Fibroblast of the conjunctiva (primary cell): ENCODE results near the gene INPP4A.

Experiments used
- DNase-seq: peaks from one replicate; pipeline ENCODE4 v3.0.0-alpha.2; 2010; ENCODE audit warnings: low read depth

INPP4A gene

DNA sequence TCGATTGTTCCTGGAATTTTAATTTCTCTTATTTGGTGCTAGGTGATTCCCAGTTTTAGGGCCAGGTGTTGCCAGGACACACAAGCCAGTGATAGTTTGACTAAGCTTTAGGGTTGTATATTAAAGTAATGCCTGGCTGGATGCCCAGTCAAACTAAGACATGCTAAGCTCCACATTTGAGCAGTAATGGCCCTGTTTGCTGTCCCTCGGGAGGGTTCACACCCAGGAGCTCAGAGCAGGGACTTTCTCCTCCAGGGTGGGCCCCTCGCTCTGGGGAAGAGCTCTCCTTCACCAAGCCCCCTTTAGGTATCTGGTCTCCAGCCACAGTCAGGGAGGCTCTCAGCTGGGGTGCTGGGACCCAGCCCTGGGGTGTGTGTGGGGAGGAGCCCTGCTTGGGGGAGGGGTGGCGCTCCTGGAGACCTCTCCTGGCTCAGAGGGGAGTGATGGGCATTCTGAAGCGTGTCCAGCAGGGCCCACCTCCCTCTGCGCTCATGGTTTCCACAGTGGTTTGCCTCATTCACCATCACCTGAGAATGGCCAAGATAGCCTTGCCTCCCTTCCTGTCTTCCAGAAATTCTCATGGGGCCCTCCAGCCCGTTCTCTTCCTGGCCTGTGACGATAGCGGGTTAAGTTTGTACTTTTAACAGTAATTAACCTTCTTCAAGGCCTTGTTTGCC, 31.7 kb downstream of the INPP4A start:
- no peak for DNase-seq

DNA sequence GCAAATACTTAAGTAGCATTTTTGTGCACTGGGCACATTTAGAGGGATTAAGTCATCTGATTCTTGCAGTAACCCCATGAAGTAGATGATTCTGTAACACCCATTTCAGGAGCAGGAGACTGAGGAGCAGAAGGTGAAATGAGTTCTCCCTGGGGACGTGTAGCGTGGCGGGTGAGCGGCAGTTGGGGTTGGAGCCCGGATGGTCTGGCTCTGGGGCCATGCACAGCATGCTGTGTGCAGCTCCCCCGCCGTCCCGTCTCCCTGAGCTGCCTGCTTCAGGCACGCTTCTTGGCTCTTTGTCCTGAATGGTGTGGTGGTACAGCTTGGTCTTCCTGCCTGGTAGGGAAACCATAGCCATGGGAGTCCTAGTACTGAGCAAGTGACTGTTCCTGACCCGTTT, 32.4 kb downstream of the INPP4A start:
- no peak for DNase-seq

DNA sequence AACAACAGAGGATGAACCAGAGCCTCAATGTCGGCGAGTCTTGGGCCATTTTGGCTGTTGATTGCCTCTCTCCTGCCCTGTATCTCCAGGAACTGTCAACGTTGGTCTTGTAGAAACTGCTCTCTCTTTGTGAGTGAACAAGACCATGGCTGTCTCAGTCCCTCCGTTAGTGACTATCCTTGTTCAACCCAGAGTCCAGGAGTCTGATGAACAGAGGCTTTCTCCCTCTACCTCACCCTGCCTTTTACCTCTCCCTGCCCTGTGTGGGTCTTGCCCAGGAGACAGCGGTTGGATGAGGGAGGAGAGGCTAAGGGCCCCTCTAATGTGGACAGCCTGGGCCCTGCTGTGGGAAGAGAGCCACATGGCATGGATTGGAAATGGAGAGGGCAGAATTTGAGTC, 32.8 kb downstream of the INPP4A start:
- DNase-seq = no peak

DNA sequence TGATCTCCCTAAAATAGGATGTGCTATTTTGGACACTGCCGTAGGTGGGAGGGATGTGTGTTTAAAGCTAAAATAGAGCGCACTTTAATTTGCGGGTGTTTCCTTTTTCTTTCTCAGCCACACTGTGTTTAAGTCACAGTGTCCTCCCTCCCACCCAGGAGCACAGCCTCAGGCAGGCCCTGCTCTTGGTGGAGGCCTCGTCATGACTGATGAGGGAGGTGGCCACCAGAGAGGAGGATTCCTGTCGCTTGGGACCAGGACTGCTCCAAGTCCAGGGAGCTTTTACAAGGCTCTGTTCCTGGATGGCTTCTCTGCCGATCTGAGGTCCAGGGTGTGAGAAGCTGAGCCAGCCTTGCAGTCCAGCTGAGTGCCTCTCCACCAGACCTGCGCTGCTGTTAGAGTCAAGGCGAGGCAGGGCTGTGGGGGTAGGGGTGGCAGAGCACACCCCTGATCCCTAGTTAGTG, 33.5 kb downstream of the INPP4A start:
- DNase-seq = no peak

DNA sequence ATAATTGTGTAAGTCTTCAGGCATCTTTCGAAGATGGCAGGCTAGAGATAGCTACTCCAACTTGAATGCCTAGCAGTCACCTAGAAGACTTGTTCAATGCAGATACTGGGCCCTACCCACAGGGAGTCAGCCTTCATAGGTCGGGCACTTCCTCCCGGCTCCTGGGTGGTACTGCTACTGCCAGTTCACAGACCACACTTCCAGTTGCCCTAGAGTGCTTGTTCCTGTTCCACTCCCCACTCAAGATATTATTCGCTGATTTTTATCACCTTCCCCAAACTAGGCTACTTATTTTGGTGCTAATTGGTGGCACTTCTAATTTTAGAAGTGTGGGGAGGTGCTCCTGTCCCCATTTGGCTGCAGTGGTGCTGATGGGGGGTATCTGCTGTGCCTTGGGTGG, 34.2 kb downstream of the INPP4A start:
- DNase-seq = no peak

DNA sequence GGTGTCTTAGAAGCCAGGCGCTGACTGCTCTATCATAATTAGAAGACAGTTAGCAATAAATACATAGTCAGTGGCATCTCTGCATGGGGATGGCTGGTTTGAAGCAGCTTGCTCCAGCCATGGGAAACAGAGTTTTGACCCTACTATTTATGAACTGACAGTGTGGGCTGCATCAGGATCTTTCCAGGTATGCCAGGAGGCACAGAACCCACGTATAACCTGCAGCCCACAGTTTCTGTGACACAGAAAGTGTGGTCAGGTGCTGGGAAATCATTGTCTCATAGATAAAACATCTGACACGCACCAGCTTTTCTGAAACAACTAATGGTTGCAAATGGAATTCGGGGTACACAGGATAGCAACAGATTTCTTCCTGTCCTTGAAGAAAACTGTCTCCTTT, 34.7 kb downstream of the INPP4A start:
- DNase-seq = no peak

DNA sequence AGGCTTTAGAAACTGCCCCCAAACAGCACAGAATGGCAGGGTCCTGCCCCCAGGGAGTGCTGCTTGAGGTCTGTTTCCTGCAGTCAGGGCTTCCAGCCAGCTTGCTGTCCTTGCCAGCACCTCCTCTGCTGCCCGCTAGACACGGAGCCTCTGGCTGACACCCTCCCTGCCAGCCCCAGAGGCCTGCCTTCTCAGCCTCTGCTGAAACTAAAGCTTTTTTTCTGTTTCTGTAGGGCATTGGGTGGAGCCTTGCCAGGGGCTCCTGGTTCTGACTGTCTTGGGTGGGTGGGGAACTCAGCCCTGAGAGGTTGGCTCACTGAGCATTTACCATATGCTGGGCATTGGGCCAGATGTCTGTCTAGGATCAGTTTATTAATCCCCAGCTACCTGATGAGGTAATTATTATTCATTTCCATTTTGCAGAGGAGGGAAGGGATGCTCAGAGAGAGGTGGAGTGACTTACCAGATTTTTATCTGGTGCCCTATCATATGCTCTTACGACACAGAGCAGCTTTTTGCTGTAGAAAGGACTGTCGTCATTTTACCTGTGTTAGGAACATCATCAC, 35.4 kb downstream of the INPP4A start:
- DNase-seq = peak; percentile 23

DNA sequence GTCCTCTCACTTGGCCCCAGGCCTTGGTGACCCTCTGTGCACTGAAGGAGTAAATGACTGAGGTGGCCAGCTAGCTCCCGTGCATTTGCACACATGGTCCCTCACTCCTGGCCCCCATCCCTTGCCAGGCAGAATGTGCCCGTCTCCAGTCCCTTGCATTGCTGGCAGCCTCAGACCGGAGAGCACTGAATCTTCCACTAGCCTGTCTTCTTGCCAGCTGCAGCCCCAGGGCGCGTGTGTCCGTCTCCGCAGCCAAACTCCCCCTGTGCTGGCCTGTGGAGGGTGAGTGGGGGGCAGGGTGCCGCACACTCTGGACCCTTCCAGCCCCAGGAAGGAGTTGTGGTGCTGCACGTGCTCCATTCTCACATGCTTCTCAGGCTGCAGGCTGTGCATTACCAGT, 35.9 kb downstream of the INPP4A start:
- DNase-seq = no peak

DNA sequence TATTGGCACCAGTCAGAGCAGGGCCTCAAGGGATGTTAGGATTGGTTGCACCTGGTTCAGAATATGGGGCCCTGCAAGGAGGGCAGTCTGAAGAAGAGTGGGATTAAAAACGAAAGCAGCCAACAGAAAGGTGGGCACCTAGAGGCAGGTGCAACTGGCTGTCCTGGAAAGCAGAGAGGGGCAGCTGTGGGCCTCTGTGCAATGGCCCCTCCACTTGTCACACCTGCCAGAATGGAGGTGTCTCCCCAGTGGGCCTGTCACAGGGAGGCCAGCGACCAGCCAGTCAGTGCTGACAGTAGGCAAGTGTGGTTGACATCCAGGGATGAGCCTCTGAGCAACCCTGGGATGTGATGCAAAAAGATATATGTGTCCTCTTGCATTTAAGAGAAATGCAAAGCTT, 37.7 kb downstream of the INPP4A start:
- no peak for DNase-seq

DNA sequence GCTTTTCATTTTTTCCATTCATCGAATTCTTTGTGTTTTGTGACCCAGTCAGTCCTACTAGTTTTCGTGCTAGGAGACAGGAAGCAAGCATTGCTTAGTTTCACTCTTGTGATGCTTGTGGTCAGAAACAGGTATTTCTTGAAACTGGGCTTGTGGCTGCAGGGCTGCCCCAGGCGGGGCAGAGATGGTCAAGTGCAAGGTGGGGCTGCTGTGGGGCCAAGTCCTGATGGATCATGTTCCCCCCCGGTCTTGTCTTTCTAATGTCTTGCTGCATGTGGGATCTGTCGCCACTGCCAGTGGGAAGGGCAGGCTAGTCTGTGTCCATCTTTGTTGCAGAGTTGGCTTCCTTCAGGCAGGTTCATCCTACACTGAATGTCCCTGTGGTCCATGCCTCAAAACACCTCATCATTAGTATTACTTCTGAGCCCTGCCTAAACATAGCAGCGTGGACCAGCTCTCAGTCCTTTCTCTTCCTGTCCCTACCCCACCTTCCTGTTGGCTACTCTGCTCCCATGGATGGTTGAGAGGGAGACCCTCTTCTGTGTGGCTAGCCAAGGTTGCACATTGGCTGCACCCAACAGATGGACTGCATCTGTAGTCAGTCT, 38.7 kb downstream of the INPP4A start:
- no peak for DNase-seq

DNA sequence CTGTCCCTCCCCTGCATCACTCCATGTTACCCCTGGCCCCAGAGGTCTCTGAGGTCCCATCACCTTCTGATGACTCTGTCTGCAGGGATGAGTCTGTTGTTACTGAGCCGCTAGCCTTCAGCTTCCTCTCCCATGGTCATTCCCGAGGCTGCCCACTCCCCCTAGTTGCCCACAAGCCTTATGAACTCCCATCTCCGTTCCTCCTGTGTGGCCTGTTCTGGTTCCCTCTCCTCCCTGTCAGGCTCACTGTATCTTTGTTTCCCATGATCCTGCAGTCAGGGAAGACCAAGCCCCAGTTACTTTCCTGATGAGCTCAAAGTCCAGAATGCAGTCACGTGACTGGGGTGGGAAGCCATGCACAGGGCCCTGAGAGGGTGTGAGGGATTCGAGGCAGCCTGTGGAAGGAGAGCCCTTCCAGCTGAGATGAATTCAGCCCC, 39.5 kb downstream of the INPP4A start:
- DNase-seq = no peak

DNA sequence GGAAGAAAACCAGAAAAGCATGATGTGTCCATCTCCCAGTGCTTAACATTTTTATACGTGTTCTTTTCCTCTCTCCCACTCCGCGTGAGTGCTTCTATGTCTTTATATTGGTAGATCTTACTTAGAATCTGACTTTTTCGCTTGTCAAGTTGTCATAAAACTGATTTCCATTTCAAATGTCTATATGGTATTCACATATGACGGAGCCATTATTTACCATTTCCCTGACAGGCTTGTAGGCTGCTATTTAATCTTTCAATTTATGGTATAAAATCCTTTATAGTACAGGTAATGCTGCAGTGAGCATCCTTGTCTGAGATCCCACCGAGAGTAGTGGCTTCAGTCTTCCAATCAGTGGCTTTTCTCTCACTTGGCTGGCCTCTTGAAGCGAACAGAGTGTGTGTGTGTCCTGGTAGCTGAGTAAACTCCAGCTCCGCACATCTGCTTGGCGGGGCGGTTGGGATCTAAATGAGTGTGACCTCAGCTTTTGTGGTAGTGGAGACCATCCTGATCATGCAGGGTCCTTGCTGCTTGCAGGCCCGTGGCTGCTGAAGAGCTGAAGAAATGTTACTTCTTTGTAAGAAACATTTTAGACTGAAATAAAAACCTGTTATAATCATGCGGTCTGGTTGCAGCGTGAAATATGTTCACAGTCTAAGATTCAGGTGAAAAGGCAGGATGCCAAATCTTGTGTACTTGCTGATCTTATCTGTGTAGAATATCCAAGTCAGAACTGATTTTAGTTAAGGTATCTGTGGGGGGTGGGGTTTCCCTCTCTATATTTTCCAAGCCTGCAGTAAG, 40.2 kb downstream of the INPP4A start:
- no peak for DNase-seq

DNA sequence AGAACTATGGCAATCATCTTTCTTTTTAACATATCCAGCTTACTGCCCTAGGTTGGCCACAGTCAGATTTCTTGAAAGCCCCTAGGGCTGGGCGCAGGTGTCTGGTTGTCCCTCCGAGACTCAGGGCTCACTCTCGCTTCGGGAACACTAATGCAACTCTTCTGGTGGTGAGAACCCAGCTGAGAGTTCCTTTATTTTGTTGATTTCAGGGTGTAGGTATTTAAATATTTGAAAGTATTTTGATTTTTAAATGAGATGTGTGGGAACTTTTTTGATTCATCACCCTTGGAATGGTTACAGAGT, 40.7 kb downstream of the INPP4A start:
- no peak for DNase-seq

DNA sequence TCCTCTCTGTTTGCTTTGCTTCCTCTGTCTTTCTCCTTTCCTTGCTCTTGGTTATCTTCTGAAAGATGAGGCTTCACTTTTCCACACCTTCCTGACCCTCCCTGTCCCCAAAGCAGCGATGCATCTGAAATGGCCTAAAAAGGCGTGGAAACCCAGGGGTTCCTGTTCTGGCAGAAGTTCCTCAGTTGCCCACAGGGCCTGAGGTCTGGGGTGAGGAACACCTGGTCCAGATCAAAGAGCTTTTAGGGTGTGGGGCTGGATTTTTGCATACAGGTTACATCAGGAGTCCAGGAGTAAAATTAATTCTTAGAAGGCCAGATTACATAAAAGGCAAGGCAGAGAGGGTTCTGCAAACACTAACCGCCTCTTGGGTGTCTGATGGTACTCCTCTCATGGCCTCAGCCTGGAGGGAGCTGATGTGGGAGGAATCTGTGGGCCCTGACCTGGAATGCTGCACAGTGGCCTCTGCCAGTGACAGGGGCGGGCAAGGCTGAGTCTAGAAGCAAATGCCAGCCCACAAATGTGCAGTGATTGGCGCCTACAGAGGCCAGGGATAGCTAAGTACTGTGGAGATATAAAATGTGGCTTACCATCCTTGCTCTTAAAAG, 41.8 kb downstream of the INPP4A start:
- no peak for DNase-seq

DNA sequence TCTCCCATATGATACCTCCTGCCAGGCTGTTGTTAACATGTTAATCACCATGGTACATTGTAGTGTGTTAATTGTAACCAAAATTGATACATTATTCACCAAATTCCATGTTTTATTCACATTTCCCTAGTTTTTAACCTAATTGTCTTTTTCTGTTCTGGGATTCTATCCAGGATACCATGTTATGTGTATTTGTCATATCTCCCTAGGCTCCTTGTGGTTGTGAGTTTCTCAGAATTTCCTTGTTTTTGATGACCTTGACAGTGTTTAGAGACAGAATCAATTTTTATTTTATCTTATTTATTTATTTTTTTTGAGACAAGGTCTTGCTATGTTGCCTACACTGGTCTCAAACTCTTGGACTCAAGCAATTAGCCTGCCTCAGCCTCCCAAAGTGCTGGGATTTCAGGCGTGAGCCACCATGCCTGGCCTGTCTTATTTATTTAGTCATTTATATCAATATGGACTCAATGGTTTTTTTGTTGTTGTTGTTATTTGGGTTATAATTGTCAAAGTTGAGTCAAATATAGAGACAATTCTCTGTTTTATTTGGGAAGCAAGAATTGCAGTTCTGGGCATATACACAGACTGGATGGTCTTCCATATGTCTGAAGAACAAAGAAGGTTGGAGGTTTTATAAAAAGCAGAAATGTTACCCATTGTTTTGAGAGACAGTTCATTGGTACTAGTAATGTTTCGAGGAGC, 42.6 kb downstream of the INPP4A start:
- no peak for DNase-seq

DNA sequence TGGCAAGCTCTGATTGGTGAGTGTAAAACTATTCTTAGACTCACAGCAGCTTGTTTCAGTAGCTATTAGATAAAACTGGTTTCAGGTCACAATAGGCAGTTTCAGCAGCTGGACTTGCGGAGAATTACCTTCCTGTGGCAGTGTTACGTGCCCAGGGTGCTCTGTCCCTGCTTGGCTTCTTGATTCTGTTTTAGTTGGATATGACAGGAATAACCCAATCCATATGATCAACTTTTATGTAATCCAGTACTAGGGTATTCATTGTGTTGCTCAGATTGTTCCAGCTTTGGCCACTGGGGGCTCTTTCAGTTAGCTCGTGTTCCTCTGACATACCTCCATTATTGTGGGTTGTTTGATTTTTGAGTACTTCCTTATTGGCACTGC, 43.1 kb downstream of the INPP4A start:
- no peak for DNase-seq

DNA sequence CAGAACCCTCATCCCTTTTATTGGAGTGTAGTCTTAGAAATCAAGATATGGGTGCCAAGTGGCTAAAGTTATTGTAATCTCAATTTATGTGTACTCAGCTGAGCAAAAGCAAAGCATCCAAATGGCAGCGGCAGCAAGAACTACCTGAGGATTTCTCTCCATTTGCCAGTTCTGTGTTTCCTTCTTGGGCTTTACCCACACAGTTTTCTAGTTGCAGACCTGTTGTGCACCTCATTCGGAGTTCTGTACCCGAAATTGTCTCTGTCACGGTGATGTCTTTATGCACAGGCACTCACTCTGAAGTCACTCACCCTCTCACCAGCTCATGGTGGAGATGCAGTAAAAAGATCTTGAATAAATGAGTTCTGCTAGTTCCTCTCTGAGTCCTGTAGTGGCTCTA, 43.6 kb downstream of the INPP4A start:
- DNase-seq = no peak

DNA sequence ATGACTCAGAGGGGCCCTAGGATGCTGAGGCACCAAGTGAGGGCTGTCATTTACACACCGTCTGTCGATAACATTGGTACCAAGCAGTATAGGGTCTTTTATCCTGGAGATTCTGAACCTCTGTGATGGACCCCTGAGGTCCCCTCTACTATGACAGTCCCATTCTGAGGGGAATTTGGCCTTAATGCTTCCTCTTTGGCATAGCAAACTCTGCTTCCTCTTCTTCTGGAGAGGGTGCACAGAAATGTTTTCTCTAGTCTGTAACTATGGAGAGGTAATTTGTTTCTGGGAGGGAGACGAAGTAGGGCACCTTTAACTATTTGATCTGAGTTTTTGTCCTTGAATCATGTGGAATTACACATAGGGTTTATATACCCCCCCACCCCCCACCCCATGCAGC, 44.8 kb downstream of the INPP4A start:
- no peak for DNase-seq

DNA sequence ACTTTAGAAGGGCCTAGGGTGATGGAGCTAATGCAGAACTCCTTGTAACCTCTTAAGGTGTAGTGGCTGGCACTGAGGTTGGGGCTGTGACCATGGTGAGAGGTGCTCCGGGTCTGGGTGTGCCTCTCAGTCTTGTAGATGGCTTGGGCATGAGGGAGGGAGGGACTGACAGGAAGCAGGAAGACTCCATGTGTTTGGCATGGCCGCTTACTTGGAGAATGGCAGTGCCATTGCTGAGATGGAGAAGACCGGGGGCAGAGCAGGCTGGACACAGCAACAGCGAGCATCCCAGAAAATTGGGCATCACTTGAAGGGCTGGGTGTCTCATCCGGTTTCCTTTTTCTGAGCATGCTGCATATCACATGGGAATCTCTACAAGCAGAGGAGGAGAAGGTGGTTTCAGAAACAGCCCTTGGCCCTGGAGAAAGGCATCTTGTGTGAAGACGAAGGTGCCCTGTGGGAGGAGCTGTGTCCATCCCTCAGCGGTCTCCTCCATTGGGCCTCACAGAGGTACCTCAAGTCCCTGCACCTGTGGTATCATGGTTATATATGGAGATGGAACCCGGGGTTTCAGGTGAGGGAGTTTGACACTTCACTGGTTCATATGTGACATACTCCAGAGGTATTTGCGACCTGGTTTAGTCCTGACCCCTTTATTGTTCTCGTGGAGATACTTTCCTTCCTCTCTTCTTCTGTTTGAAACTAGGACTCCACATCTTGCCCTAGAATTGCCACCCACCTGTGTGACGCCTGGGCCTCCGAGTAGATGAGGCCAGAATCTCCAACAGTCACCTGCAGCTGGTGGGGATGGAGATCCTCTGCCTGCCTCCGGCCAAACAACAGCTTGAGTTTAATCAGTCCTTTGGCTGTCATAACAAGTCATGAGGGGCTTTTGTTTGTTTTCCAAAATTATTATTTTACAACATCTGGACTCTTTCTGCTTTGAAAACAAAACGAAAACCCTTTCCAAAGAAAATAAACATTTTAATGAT, 45.6 kb downstream of the INPP4A start:
- no peak for DNase-seq

DNA sequence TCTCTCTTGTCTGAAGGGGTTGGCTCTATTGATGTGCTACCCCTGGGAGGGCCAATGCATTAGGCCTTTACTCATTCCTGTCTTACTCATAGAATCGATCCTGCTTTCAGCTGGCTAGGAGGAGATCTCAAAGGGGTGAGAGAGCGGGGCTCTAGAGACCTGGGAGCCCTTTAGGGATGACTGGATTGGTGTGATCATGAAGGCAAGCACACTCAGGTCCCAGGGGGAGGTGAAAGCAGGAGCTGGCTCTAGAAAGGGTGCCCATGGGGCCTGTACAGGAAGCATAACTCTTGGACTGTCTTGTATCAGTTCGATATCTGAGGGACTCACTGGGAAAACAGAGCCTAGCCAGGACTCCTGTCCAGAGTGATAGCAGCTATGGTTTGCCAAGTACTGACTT, 47.8 kb downstream of the INPP4A start:
- DNase-seq = no peak

DNA sequence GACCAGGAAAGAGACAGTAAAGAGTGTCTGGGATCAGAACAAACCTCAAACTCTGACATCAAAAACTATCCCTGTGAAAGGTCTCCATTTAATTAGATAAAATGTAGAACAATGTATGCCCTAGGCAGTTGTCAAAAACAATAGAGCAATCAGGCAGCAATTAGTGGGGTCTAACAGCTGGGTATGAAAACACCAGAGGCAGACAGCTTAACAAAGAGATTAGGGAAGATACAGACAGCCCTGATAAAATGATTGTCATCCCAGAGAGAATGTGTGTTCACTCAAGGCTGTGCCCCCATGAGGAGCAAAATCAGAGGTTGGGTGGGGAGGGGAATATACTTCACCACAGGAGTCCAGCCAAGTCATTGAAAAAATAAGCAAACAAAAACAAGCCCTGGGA, 50.0 kb downstream of the INPP4A start:
- DNase-seq = no peak
